NCI-H82 treated with DMSO at 0.1 percent for 48 hours (cell line): ENCODE measurements around the gene DTNA.
"Not testable (repeated sequence)": the region's sequence is repeated elsewhere in the genome, so short reads cannot be mapped to it uniquely, and the experiment has no call there.

Experiments used
- DNase-seq: peaks from one replicate; lab custom pipeline; 2025; ENCODE audit not compliant: unreplicated experiment; lab: John Stamatoyannopoulos, UW

DTNA gene

GRCh38 chr18:34709750-34710441 lies at the start of gene DTNA:
Gene DTNA (plus strand): TSS chr18:34710298. CDS start chr18:34755977, 45,679 bp downstream.
- no peak for DNase-seq

GRCh38 chr18:34660572-34660971 lies 49.5 kb upstream of the DTNA start:
- no peak for DNase-seq

DNA sequence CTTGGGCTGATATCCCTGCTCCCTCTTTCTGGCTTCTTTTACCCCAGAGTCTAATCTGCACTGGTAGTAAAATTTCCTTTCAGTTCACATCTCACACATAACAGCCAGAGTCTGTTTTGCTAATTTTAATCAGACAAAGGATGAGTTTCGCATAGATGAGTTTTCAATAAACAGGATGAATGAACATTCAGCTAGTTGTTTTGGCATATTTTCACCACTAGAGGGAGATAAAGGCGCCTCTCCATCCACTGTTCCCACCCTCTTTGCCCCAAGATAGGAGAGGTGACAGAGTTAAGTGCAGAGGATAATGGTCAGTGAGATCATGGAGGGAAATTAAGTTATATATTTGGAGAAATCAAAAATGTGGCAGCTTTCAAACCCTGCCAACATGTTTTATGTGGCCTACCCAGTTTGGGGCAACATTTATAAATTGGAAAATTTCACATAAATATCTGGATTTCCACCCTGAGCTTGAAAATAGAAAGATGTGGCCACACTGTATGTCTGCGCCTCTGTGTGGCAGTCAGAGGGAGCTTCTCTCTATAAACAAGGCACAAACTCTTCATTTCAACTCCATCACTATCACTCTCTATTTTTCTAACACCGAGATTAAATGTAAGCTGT lies 48.5 kb upstream of the DTNA start:
- peak; percentile 13 for DNase-seq

DNA sequence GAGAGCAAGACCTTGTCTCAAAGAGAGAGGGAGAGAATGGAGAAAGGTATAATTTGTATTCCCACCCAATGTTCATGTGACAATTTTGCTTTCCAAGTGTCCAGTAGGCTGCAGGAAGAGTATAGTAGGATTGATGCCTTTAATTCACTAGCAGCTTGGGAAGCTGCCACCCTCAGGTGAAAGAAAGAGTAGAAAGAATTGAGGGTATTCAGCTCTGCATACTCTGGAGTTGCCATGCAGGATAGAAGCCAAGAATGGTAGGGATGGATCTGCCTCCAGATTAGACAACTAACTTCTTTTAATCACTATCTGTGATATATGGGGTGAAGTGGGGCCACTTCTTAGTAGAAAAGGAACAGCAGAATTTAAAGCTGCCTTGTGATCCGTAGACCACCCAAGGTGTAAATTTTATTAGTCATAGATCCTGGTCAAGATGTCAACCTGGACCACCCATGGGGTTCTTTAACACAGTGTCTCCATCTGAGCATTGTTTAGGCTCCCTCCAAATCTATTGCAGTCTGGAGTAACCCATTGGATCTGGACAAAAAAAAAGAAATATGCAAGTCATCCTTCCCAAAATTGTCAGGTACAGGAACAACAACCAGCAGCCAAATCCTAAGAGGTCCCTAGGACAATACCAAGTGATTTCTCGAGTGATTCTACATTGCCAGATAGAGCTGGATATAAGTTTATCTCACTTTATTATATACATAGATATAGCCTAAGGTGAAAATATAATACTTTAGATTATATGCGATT lies 33.1 kb upstream of the DTNA start:
- no peak for DNase-seq

DNA sequence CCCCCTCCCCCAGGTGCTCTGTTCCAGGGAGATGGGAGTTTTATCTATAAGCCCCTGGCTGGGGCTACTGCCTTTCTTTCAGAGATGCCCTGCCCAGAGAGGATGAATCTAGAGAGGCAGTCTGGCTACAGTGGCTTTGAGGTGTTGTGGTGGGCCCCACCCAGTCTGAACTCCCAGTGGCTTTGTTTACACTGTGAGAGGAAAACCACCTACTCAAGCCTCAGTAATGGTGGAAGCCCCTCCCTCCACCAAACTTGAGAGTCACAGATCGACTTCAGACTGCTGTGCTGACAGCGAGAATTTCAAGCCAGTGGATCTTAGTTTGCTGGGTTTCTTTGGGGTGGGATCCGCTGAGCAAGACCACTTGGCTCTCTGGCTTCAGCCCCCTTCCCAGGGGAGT lies 20.3 kb upstream of the DTNA start:
- not testable (repeated sequence) for DNase-seq

- DNase-seq = no peak
Observed at GRCh38 chr18:34691614-34692013, 18.5 kb upstream of the DTNA start.

GRCh38 chr18:34694591-34695165 lies 15.4 kb upstream of the DTNA start:
- no peak for DNase-seq

DNA sequence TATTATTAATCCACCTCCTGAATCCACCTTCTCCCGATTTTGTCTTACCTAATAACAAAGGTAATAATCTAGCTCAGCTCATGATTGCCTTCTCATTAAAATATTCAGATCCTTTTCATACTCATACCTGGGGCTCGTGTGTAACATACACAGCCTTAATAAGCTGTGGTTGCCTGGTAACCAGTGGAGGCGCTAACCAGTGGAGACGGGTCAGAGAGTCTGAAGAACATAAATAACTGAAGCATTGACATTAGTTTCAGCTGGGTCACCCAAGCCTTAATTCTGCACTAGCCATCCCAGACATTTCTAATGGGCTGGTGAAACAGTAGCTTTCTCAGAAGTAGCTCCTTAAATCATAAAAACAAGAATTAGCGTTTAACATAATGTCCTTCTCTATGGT lies 14.8 kb upstream of the DTNA start:
- no peak for DNase-seq

DNA sequence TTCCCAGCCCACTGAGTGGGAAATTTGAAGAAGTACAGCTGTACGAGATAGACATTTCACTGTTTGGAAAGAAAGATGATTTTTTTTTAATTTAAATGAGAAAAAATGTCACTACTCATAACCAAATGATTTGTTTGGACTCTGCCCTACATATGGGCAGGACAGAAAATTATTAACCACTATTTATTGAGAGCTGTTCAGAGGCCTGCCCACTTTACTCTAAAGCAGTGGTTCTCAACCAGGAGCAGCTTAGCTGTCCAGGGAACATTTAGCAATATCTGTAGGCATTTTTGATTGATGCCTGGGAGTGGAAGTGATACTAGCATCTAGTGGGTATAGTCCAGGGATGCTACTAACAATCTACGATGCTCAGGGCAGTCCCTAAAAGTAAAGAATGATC lies 13.4 kb upstream of the DTNA start:
- no peak for DNase-seq

GRCh38 chr18:34697233-34697632 lies 12.9 kb upstream of the DTNA start:
- no peak for DNase-seq

DNA sequence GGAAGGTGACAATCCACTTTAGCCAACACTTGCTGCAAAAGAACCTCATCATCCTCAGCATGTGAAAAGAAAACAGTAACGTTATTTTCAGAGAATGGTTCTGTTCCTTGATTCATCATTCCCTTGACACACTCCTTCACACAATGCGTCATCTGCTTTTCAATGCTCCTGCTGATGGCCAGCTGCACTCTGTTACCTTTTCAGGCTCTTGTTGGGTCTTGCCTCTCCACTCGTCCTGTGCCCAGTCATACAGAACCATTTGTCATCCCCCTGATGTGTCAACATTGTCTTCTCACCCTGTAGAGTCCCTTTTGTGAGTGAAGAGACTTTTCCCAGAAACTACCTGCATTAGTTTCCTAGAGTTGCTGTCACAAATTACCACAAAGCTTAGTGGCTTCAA lies 12.2 kb upstream of the DTNA start:
- no peak for DNase-seq

DNA sequence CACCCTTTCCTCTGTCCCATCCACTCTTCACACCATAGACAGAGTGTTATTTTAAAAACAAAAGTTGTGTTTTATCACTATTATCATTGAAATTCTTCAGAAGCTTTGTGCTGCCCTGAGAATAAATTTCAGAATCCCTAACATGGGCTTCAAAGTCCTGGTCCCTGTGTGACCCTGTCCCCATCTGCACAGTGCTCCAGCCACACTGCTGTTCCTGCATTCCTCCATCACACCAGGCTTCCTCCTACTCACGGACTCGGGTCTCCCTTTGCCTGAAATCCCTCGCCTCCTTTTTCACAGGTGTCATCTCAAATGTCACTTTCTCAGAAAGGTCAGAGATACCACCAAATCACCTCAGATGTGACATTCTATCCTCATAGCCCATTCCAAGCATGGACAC lies 8.2 kb upstream of the DTNA start:
- no peak for DNase-seq

DNA sequence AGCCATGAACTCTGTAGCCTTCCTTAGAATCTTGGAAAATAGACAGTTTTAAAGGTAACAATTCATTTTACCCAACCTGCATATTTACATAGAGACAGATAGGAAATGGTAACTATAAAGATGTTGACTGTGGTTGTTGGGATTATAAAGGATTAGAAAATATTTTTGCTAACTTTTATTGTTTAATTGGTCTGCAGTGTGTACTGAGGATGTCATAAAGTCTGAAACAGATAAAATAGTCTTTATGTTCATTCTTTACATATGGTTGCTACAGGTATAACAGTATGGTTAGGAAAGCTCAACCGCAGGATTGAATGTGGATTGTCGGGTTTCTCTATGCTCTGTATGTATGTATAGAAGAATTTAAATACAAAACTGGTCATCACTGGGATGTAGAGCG lies 7.3 kb upstream of the DTNA start:
- no peak for DNase-seq

- no peak for DNase-seq
Observed at GRCh38 chr18:34704074-34704473, 6.0 kb upstream of the DTNA start.

DNA sequence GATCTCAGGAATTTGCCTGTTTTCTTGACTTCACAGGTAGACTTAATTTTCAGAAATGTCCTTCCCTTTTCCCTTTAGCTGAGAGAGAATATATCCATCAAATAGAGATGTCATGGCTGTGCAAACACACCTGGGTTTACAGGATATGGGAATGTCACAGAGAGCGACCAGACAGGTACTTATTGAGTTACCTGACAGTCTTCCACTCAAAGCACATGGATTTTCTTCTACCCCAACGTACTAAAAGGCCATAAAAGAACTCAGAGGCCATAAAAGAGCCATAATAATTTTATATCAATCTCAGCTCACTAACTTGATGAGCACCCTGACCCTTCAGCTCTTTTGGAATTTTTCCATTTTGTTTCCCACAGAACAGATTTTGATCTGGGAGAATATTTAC lies 5.3 kb upstream of the DTNA start:
- no peak for DNase-seq

- peak; percentile 49 for DNase-seq
Observed at GRCh38 chr18:34707670-34708069, 2.4 kb upstream of the DTNA start.

DNA sequence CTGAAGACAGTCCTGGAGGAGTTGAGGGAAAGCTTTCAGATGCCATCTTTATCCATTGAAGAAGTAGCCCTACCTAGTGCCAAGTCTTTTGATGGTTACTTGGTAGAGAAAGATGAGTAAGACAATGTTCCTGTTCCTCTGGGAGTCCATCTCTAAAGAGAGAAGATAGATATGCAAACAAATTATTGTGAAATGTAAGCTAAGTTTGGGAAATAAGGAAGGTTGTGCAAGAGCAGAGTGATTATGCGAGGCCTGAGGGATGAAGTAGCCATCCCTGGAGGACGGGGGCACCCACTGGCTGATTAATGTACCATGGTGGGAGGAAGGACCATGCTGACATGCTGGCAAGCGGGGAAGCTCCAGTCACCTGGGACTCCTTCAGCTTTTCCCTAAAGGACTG lies 994 bp upstream of the DTNA start:
- no peak for DNase-seq

DNA sequence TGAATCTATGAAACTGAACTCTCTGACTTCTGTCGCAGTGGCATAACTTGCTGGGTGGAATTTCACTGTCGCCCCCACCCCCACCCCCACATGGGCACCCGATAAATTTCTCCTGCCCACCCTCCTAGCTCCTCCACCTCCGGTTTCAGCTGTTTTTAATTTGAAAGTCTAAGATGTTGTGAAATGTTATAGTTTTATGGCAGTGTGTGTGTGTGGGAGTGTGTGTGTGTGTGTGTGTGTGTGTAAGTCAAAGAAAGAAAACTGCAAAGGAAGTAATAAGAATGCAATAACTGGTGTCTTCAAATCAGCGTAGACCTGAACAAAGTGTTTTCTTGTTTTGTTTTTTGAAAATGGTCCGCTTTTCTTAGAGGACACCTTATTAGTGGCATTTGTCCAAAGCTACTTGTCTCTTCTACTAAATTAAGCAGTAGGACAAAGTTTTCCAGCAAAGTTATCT lies 388 bp downstream of the DTNA start:
- no peak for DNase-seq

GRCh38 chr18:34710934-34711333 lies 836 bp downstream of the DTNA start:
- DNase-seq = no peak

- DNase-seq = not testable (repeated sequence)
Observed at GRCh38 chr18:34716111-34716510, 6.0 kb downstream of the DTNA start.

GRCh38 chr18:34718610-34719009 lies 8.5 kb downstream of the DTNA start:
- DNase-seq = no peak

DNA sequence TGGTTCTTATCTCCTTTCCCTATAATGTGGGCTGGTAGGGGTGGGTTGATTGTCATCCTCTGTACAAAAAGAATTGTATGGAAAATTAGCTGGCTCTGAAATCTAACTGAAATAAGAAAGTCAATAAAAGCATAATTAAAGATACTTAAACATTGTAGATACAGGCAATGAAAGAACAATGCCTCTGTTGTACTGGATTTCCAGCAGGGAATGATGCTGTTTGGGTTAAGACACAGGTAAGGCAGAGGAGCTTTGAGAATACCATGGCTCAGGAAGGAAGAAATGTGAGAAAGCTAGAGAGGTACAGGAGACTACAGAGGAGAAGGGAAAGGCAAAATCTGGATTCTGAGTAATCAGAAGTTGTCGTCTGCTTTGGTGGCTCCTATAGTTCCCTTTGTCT lies 10.1 kb downstream of the DTNA start:
- no peak for DNase-seq
